ENCODE data around the gene TMEM176A. TPM values are rescaled to one million over a fixed set of nuclear protein-coding genes. Genes with fewer than 3 reads are reported as not detected.

Gene TMEM176A
- total RNA-seq, 3 donors from 2014 or later, result 28.3 to 66.5 (median 42.6) TPM

DNA sequence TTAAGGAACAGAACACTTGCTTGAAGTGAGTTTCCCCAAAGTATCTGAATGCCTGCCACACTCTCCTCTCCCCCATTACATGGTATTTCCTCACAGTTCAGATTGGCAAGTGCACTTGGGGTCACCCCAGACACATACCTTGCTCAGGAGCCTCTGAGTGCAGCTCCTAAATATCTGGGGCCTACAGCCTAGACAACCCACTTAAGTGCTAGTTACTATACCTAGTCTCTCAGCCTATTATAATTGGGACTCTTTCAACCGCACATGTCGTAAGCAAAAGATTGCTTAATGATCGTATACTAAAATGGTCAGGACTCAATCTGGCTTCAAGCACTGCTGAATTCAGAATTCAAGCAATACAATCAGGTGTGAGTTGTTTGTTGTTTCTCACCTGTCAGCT, 20.3 kb upstream of the TMEM176A start:
- Histone ChIP-seq H3K4me1 (no peaks in the 10 kb centered on the region), H3K4me3 (no peak overlapping the region), H3K36me3 (no peaks in the 10 kb centered on the region), H3K9me3 (no peaks in the 10 kb centered on the region), H3K27me3 (no peaks in the 10 kb centered on the region), H3K27ac (peak overlapping the region in 1 of 2 donors; percentile 70)
- intact Hi-C loops (cut with DNase I; ENCODE audit: low total_unique reads), result no loop called here
- no peak for DNase-seq (ENCODE audit: low spot score in 2 of 2)
- TF ChIP-seq, protein P1, sequence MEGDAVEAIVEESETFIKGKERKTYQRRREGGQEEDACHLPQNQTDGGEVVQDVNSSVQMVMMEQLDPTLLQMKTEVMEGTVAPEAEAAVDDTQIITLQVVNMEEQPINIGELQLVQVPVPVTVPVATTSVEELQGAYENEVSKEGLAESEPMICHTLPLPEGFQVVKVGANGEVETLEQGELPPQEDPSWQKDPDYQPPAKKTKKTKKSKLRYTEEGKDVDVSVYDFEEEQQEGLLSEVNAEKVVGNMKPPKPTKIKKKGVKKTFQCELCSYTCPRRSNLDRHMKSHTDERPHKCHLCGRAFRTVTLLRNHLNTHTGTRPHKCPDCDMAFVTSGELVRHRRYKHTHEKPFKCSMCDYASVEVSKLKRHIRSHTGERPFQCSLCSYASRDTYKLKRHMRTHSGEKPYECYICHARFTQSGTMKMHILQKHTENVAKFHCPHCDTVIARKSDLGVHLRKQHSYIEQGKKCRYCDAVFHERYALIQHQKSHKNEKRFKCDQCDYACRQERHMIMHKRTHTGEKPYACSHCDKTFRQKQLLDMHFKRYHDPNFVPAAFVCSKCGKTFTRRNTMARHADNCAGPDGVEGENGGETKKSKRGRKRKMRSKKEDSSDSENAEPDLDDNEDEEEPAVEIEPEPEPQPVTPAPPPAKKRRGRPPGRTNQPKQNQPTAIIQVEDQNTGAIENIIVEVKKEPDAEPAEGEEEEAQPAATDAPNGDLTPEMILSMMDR (IDR thresholded peaks at IDR 0.05), result no peak
- TF ChIP-seq POLR2AphosphoS5 (IDR thresholded peaks at IDR 0.05), result no peak
- no peak for TF ChIP-seq POLR2A (IDR thresholded peaks at IDR 0.05)

DNA sequence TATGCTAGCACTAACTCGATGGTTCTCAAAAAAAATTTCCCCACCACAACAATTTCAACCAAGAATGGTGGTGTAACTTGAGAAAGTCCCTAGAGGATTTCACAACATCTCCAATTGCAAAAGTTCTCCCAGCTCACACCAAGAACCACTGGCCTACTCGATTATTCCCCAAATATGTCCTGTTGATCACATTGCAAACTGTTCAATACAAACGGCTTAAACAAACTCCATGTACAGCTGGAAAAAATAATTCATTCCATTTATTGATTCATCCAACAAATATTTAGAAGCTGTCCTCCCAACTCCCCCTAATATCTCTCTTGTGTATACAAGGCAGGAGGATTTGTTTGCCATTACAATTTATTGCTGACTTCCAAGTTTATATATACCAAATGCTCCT, 19.5 kb upstream of the TMEM176A start:
- Histone ChIP-seq H3K4me3 (no peak overlapping the region), H3K9me3 (no peaks in the 10 kb centered on the region), H3K36me3 (no peaks in the 10 kb centered on the region), H3K4me1 (no peaks in the 10 kb centered on the region), H3K27ac (peak overlapping the region in 1 of 2 donors; percentile 71), H3K27me3 (no peaks in the 10 kb centered on the region)
- no peak for DNase-seq (ENCODE audit: low spot score in 2 of 2)
- no peak for TF ChIP-seq POLR2AphosphoS5 (IDR thresholded peaks at IDR 0.05)
- TF ChIP-seq, protein P1 (IDR thresholded peaks at IDR 0.05), result no peak
- no peak for TF ChIP-seq POLR2A (IDR thresholded peaks at IDR 0.05)
- intact Hi-C loops (cut with DNase I; ENCODE audit: low total_unique reads), result no loop called here

DNA sequence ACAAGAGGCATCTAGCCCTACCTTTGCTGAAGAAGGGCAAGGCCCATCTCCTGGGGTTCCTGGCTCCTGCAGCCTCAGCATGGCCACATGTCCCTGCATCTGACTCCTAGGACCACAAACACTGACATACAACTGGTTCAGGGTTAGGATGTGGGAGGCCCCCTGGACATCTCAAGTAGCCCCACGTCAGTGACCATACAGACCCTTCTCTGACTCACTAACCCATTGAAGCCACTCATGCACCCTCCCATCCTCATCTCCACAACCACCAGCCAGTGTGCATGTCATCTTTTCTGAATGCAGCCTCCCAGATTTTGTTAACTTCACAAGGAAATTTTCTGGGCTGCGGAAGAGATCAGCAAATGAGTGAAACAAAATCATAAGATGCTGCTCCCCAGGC, 18.6 kb upstream of the TMEM176A start:
- Histone ChIP-seq H3K4me1 (no peaks in the 10 kb centered on the region), H3K9me3 (no peaks in the 10 kb centered on the region), H3K27ac (peak overlapping the region in 1 of 2 donors; percentile 71), H3K36me3 (no peaks in the 10 kb centered on the region), H3K4me3 (no peak overlapping the region), H3K27me3 (no peaks in the 10 kb centered on the region)
- no peak for TF ChIP-seq POLR2AphosphoS5 (IDR thresholded peaks at IDR 0.05)
- TF ChIP-seq, protein P1 (IDR thresholded peaks at IDR 0.05), result no peak
- TF ChIP-seq POLR2A (IDR thresholded peaks at IDR 0.05), result no peak
- no peak for DNase-seq (ENCODE audit: low spot score in 2 of 2)
- intact Hi-C loops (cut with DNase I; ENCODE audit: low total_unique reads), result no loop called here

DNA sequence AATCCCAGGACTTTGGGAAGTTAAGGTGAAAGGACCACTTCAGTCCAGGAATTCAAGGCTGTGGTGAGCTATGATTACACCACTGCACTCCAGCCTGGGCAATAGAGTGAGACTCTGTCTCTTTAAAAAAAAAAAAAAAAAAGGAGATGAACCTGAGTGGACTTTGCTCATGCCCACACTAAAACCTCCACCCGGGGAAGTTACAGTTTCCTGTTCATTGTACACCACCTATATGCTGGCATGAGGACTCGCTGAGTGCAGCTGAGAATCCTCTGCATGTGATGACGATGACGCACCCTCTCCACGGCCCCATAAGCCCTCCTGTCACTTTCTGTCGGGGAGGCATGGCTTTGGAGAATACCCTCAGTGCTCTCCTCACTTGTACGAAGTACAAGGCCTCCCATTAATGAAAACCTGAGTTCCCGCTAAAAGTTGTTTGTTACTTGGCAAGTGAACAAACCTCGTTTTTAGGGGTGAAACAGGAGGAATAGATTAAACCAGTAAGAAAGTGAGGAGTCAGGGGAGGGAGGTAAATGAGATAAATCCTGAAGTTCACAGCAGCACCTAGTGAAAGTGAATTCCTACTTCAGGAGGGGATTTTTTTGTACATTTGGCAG, 16.3 kb upstream of the TMEM176A start:
- Histone ChIP-seq H3K27me3 (no peaks in the 10 kb centered on the region), H3K27ac (peak overlapping the region in 1 of 2 donors; percentile 23), H3K4me1 (no peaks in the 10 kb centered on the region), H3K4me3 (no peak overlapping the region), H3K9me3 (no peaks in the 10 kb centered on the region), H3K36me3 (no peaks in the 10 kb centered on the region)
- DNase-seq (ENCODE audit: low spot score in 2 of 2), result no peak
- TF ChIP-seq, protein P1 (IDR thresholded peaks at IDR 0.05), result no peak
- no peak for TF ChIP-seq POLR2AphosphoS5 (IDR thresholded peaks at IDR 0.05)
- intact Hi-C loops (cut with DNase I; ENCODE audit: low total_unique reads), result no loop called here

DNA sequence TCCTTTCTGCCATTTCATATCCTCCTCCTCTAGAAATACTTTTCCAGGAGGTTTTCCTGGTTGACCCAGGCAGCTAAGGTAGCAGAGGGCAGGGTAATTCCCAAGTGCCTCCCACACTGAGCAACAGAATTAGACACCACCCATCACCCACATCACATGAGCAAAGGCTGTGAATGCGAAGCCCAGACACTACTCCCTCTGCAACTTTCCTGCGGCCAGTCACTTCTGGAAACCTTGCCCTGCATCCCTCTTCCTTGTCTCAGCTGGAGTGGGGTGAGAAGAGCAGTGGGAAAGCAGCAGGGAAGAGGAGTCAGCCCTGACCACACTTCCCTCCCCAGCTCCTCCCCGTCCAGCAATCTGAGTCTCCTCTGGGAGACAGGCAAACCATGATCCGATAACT, 15.6 kb upstream of the TMEM176A start:
- Histone ChIP-seq H3K27me3 (no peaks in the 10 kb centered on the region), H3K4me3 (no peak overlapping the region), H3K4me1 (no peaks in the 10 kb centered on the region), H3K9me3 (no peaks in the 10 kb centered on the region), H3K36me3 (no peaks in the 10 kb centered on the region), H3K27ac (peak overlapping the region in 1 of 2 donors; percentile 84)
- intact Hi-C loops (cut with DNase I; ENCODE audit: low total_unique reads), result no loop called here
- TF ChIP-seq POLR2AphosphoS5 (IDR thresholded peaks at IDR 0.05), result no peak
- TF ChIP-seq POLR2A (IDR thresholded peaks at IDR 0.05), result no peak
- TF ChIP-seq, protein P1 (IDR thresholded peaks at IDR 0.05), result no peak
- no peak for DNase-seq (ENCODE audit: low spot score in 2 of 2)

Data from breast epithelium (tissue), 4 donors.